ENCODE data around the gene PLA2G15. TPM values are rescaled to one million over a fixed set of nuclear protein-coding genes. Genes with fewer than 3 reads are reported as not detected.

Gene PLA2G15
- total RNA-seq, 2 experiments from 2014 or later = 8.6 to 9.4 TPM

GRCh38 chr16:68289202-68289601 is 44.0 kb downstream of the PLA2G15 start:
- CTCF ChIA-PET = interaction anchor here (1.2 to 15.7 kb wide), 13 partner anchors 10 to 222 kb away, joined by 3 to 346 read pairs (median 6); partner anchors contain the start of genes PRMT7, SLC7A6 and SLC7A6OS
- no peak for ATAC-seq
- Mint-ChIP-seq H3K4me1 (ENCODE audit: low read depth) (peaks cover 87% of the 10 kb centered on the region), H3K9me3 (ENCODE audit: insufficient read depth) (no peaks in the 10 kb centered on the region), H3K36me3 (ENCODE audit: low read depth) (peaks cover 75% of the 10 kb centered on the region), H3K27ac (peak overlapping the region; percentile 84), H3K4me3 (peak overlapping the region; percentile 30), H3K27me3 (ENCODE audit: low read depth) (no peaks in the 10 kb centered on the region)
- no peak for DNase-seq
- POLR2A ChIA-PET = interaction anchor here (0.8 to 2.6 kb wide), 8 partner anchors 11 to 204 kb away, joined by 3 to 13 read pairs (median 6); partner anchors contain the start of genes NFATC3, PRMT7, SLC7A6 and SLC7A6OS

GRCh38 chr16:68289621-68290329 is 44.6 kb downstream of the PLA2G15 start:
- Mint-ChIP-seq H3K4me3 (peak overlapping the region; percentile 30), H3K27me3 (ENCODE audit: low read depth) (no peaks in the 10 kb centered on the region), H3K9me3 (ENCODE audit: insufficient read depth) (no peaks in the 10 kb centered on the region), H3K27ac (peak overlapping the region; percentile 84), H3K4me1 (ENCODE audit: low read depth) (peaks cover 83% of the 10 kb centered on the region), H3K36me3 (ENCODE audit: low read depth) (peaks cover 76% of the 10 kb centered on the region)
- ATAC-seq (peak; percentile 74), DNase-seq (peak; percentile 74)
- POLR2A ChIA-PET = interaction anchor here (0.6 to 2.6 kb wide), 10 partner anchors 10 to 205 kb away, joined by 3 to 13 read pairs (median 5); partner anchors contain the start of genes NFATC3, PRMT7, SLC7A6 and SLC7A6OS
- CTCF ChIA-PET = interaction anchor here (0.6 to 15.7 kb wide), 14 partner anchors 10 to 67 kb away, joined by 3 to 346 read pairs (median 6); partner anchors contain the start of genes PRMT7, SLC7A6 and SLC7A6OS

GRCh38 chr16:68290450-68290849 is 45.3 kb downstream of the PLA2G15 start:
- ATAC-seq (no peak), DNase-seq (no peak)
- ChIA-PET CTCF (interaction anchor here (1.2 to 15.7 kb wide), 13 partner anchors 9 to 67 kb away, joined by 3 to 346 read pairs (median 6); partner anchors contain the start of genes PRMT7, SLC7A6 and SLC7A6OS), POLR2A (interaction anchor here (0.9 to 2.7 kb wide), 7 partner anchors 10 to 29 kb away, joined by 3 to 13 read pairs (median 7); partner anchors contain the start of genes PRMT7, SLC7A6 and SLC7A6OS)
- Mint-ChIP-seq H3K9me3 (ENCODE audit: insufficient read depth) (no peaks in the 10 kb centered on the region), H3K27ac (peak overlapping the region; percentile 84), H3K27me3 (ENCODE audit: low read depth) (no peaks in the 10 kb centered on the region), H3K4me3 (peak overlapping the region; percentile 30), H3K36me3 (ENCODE audit: low read depth) (peaks cover 79% of the 10 kb centered on the region), H3K4me1 (ENCODE audit: low read depth) (peaks cover 76% of the 10 kb centered on the region)

GRCh38 chr16:68291227-68291626 is 46.1 kb downstream of the PLA2G15 start:
- ChIA-PET CTCF (interaction anchor here (0.6 to 15.7 kb wide), 9 partner anchors 9 to 862 kb away, joined by 3 to 346 read pairs (median 4); partner anchors contain the start of genes PRMT7, SLC7A6 and SLC7A6OS), POLR2A (interaction anchor here (0.9 to 2.7 kb wide), 5 partner anchors 10 to 30 kb away, joined by 3 to 12 read pairs (median 5); partner anchors contain the start of genes PRMT7, SLC7A6 and SLC7A6OS)
- H3K4me1 Mint-ChIP-seq (ENCODE audit: low read depth) = peaks cover 69% of the 10 kb centered on the region
- H3K27ac Mint-ChIP-seq = peak overlapping the region; percentile 84
- no peak overlapping the region for H3K4me3 Mint-ChIP-seq
- no peaks in the 10 kb centered on the region for H3K27me3 Mint-ChIP-seq (ENCODE audit: low read depth)
- DNase-seq = no peak
- H3K36me3 Mint-ChIP-seq (ENCODE audit: low read depth) = peaks cover 84% of the 10 kb centered on the region
- no peak for ATAC-seq
- H3K9me3 Mint-ChIP-seq (ENCODE audit: insufficient read depth) = no peaks in the 10 kb centered on the region

GRCh38 chr16:68292425-68292824 is 47.3 kb downstream of the PLA2G15 start:
- H3K4me1 Mint-ChIP-seq (ENCODE audit: low read depth) = peaks cover 63% of the 10 kb centered on the region
- H3K27ac Mint-ChIP-seq = peak overlapping the region; percentile 66
- H3K9me3 Mint-ChIP-seq (ENCODE audit: insufficient read depth) = no peaks in the 10 kb centered on the region
- no peak overlapping the region for H3K4me3 Mint-ChIP-seq
- H3K36me3 Mint-ChIP-seq (ENCODE audit: low read depth) = peaks cover 86% of the 10 kb centered on the region
- POLR2A ChIA-PET = interaction anchor here (1.0 to 2.7 kb wide), 3 partner anchors 8 to 28 kb away, joined by 3 to 9 read pairs (median 5); partner anchors contain the start of gene SLC7A6
- H3K27me3 Mint-ChIP-seq (ENCODE audit: low read depth) = no peaks in the 10 kb centered on the region
- DNase-seq (no peak), ATAC-seq (no peak)
- CTCF ChIA-PET = interaction anchor here (1.4 to 15.7 kb wide), 4 partner anchors 8 to 37 kb away, joined by 3 to 346 read pairs (median 6); partner anchors contain the start of genes PRMT7, SLC7A6 and SLC7A6OS

GRCh38 chr16:68296291-68296690 is 51.1 kb downstream of the PLA2G15 start:
- ChIA-PET POLR2A (interaction anchor here (1.4 kb wide), 1 partner anchor 10 kb away, joined by 4 read pairs; no protein-coding TSS in a partner anchor), CTCF (interaction anchor here (0.6 to 11.9 kb wide), 3 partner anchors 11 to 34 kb away, joined by 3 to 104 read pairs (median 13); partner anchors contain the start of gene SLC7A6)
- peaks cover 90% of the 10 kb centered on the region for H3K36me3 Mint-ChIP-seq (ENCODE audit: low read depth)

GRCh38 chr16:68296693-68297092 is 51.5 kb downstream of the PLA2G15 start:
- no peak for DNase-seq
- Mint-ChIP-seq H3K27me3 (ENCODE audit: low read depth) (no peaks in the 10 kb centered on the region), H3K36me3 (ENCODE audit: low read depth) (peaks cover 89% of the 10 kb centered on the region), H3K4me1 (ENCODE audit: low read depth) (peaks cover 22% of the 10 kb centered on the region), H3K4me3 (no peak overlapping the region), H3K27ac (peak overlapping the region; percentile 27), H3K9me3 (ENCODE audit: insufficient read depth) (no peaks in the 10 kb centered on the region)
- ChIA-PET POLR2A (interaction anchor here (1.2 to 1.4 kb wide), 2 partner anchors 10 to 65 kb away, joined by 3 to 4 read pairs; no protein-coding TSS in a partner anchor), CTCF (interaction anchor here (0.6 to 11.9 kb wide), 3 partner anchors 11 to 34 kb away, joined by 3 to 104 read pairs (median 13); partner anchors contain the start of gene SLC7A6)
- ATAC-seq = no peak

More at GRCh38 chr16:68296291-68296690, 51.1 kb downstream of the PLA2G15 start:
- Mint-ChIP-seq H3K9me3 (ENCODE audit: insufficient read depth) (no peaks in the 10 kb centered on the region), H3K27ac (no peak overlapping the region), H3K4me3 (no peak overlapping the region), H3K27me3 (ENCODE audit: low read depth) (no peaks in the 10 kb centered on the region), H3K4me1 (ENCODE audit: low read depth) (peaks cover 26% of the 10 kb centered on the region)
- ATAC-seq (no peak), DNase-seq (no peak)

- CTCF ChIA-PET = interaction anchor here (1.3 to 11.9 kb wide), 3 partner anchors 10 to 36 kb away, joined by 3 to 104 read pairs (median 13); partner anchors contain the start of gene SLC7A6
- Mint-ChIP-seq H3K27me3 (ENCODE audit: low read depth) (no peaks in the 10 kb centered on the region), H3K4me3 (no peak overlapping the region), H3K9me3 (ENCODE audit: insufficient read depth) (no peaks in the 10 kb centered on the region), H3K27ac (peak overlapping the region; percentile 45), H3K4me1 (ENCODE audit: low read depth) (peaks cover 12% of the 10 kb centered on the region), H3K36me3 (ENCODE audit: low read depth) (peaks cover 89% of the 10 kb centered on the region)
- POLR2A ChIA-PET = interaction anchor here (1.2 to 1.5 kb wide), 2 partner anchors 13 to 64 kb away, joined by 3 read pairs; partner anchors contain the start of genes PRMT7 and SLC7A6OS
- no peak for DNase-seq
- no peak for ATAC-seq
Measured at GRCh38 chr16:68297908-68298307, 52.7 kb downstream of the PLA2G15 start.

GRCh38 chr16:68298312-68298711 is 53.1 kb downstream of the PLA2G15 start:
- no peak for DNase-seq
- peaks cover 89% of the 10 kb centered on the region for H3K36me3 Mint-ChIP-seq (ENCODE audit: low read depth)
- peaks cover 11% of the 10 kb centered on the region for H3K4me1 Mint-ChIP-seq (ENCODE audit: low read depth)
- no peak overlapping the region for H3K4me3 Mint-ChIP-seq
- H3K27ac Mint-ChIP-seq = peak overlapping the region; percentile 45
- POLR2A ChIA-PET = interaction anchor here (0.8 to 1.5 kb wide), 2 partner anchors 11 to 12 kb away, joined by 3 read pairs; partner anchors contain the start of genes PRMT7 and SLC7A6OS
- no peaks in the 10 kb centered on the region for H3K9me3 Mint-ChIP-seq (ENCODE audit: insufficient read depth)
- CTCF ChIA-PET = interaction anchor here (1.3 to 11.9 kb wide), 2 partner anchors 10 to 36 kb away, joined by 3 to 104 read pairs; partner anchors contain the start of gene SLC7A6
- no peaks in the 10 kb centered on the region for H3K27me3 Mint-ChIP-seq (ENCODE audit: low read depth)
- no peak for ATAC-seq

GRCh38 chr16:68298907-68299561 is 53.9 kb downstream of the PLA2G15 start:
- ChIA-PET POLR2A (interaction anchor here (0.6 to 2.3 kb wide), 6 partner anchors 10 to 407 kb away, joined by 3 to 9 read pairs (median 3); partner anchors contain the start of genes PRMT7 and SLC7A6OS), CTCF (interaction anchor here (0.7 to 11.9 kb wide), 4 partner anchors 9 to 53 kb away, joined by 3 to 104 read pairs (median 5); partner anchors contain the start of gene SLC7A6)
- Mint-ChIP-seq H3K4me1 (ENCODE audit: low read depth) (peaks cover 7% of the 10 kb centered on the region), H3K36me3 (ENCODE audit: low read depth) (peaks cover 90% of the 10 kb centered on the region), H3K9me3 (ENCODE audit: insufficient read depth) (no peaks in the 10 kb centered on the region), H3K27me3 (ENCODE audit: low read depth) (no peaks in the 10 kb centered on the region), H3K4me3 (no peak overlapping the region), H3K27ac (peak overlapping the region; percentile 45)
- DNase-seq (no peak), ATAC-seq (no peak)
